ENCODE measurements around the gene TANC1. TPM values are rescaled to one million over a fixed set of nuclear protein-coding genes. Genes with fewer than 3 reads are reported as not detected.
"Not testable (repeated sequence)": the region's sequence is repeated elsewhere in the genome, so short reads cannot be mapped to it uniquely, and the experiment has no call there.

TANC1 gene
- total RNA-seq, 1 donor from 2014 or later = 62.7 TPM

GRCh38 chr2:159096302-159096855 is 127.9 kb downstream of the TANC1 start:
- ATAC-seq; intact Hi-C loops (cut with micrococcal nuclease); DNase-seq: not testable (repeated sequence)

GRCh38 chr2:159096901-159097300 is 128.5 kb downstream of the TANC1 start:
- no peak for DNase-seq
- intact Hi-C loops (cut with micrococcal nuclease) = no loop called here
- ATAC-seq = no peak

- ATAC-seq = no peak
- DNase-seq = no peak
- intact Hi-C loops (cut with micrococcal nuclease) = no loop called here
Measured at GRCh38 chr2:159098361-159098760, 129.9 kb downstream of the TANC1 start.

GRCh38 chr2:159098921-159099411 is 130.5 kb downstream of the TANC1 start:
- no peak for ATAC-seq
- DNase-seq = no peak
- intact Hi-C loops (cut with micrococcal nuclease) = no loop called here

- intact Hi-C loops (cut with micrococcal nuclease) = no loop called here
- peak; percentile 49 for ATAC-seq
- no peak for DNase-seq
Measured at GRCh38 chr2:159101755-159102489, 133.5 kb downstream of the TANC1 start.

GRCh38 chr2:159103411-159103810 is 135.0 kb downstream of the TANC1 start:
- ATAC-seq = no peak
- DNase-seq = no peak

GRCh38 chr2:159106109-159106508 is 137.7 kb downstream of the TANC1 start:
- intact Hi-C loops (cut with micrococcal nuclease) = no loop called here
- DNase-seq (no peak), ATAC-seq (no peak)

More at GRCh38 chr2:159103411-159103810, 135.0 kb downstream of the TANC1 start:
- intact Hi-C loops (cut with micrococcal nuclease) = no loop called here

- DNase-seq (peak; percentile 72), ATAC-seq (peak; percentile 79)
- intact Hi-C loops (cut with micrococcal nuclease) = no loop called here
Measured at GRCh38 chr2:159108181-159108893, 139.9 kb downstream of the TANC1 start.

GRCh38 chr2:159109517-159109916 is 141.1 kb downstream of the TANC1 start:
- DNase-seq = no peak
- intact Hi-C loops (cut with micrococcal nuclease) = no loop called here
- ATAC-seq = no peak

- DNase-seq (no peak), ATAC-seq (no peak)
- intact Hi-C loops (cut with micrococcal nuclease) = loop anchor here (10.0 kb wide), 1 partner anchor 146 kb away; the partner anchor contains the start of gene TANC1
Measured at GRCh38 chr2:159110784-159111183, 142.3 kb downstream of the TANC1 start.

- intact Hi-C loops (cut with micrococcal nuclease) = loop anchor here (10.0 kb wide), 1 partner anchor 147 kb away; the partner anchor contains the start of gene TANC1
- ATAC-seq (peak; percentile 79), DNase-seq (peak; percentile 56)
Measured at GRCh38 chr2:159111346-159111927, 143.0 kb downstream of the TANC1 start.

- no peak for ATAC-seq
- intact Hi-C loops (cut with micrococcal nuclease) = loop anchor here (5.0 to 10.0 kb wide), 2 partner anchors 150 to 218 kb away; partner anchors contain the start of gene TANC1
- no peak for DNase-seq
Measured at GRCh38 chr2:159114835-159115234, 146.4 kb downstream of the TANC1 start.

GRCh38 chr2:159116922-159117321 is 148.5 kb downstream of the TANC1 start:
- intact Hi-C loops (cut with micrococcal nuclease) = loop anchor here (5.0 to 10.0 kb wide), 2 partner anchors 152 to 220 kb away; partner anchors contain the start of gene TANC1
- ATAC-seq = no peak
- DNase-seq = no peak

- intact Hi-C loops (cut with micrococcal nuclease) = loop anchor here (5.0 to 10.0 kb wide), 2 partner anchors 153 to 220 kb away; partner anchors contain the start of gene TANC1
- no peak for DNase-seq
- no peak for ATAC-seq
Measured at GRCh38 chr2:159117658-159118057, 149.2 kb downstream of the TANC1 start.

- intact Hi-C loops (cut with micrococcal nuclease) = loop anchor here (5.0 to 10.0 kb wide), 2 partner anchors 153 to 221 kb away; partner anchors contain the start of gene TANC1
- DNase-seq = peak; percentile 91
- peak; percentile 85 for ATAC-seq
Measured at GRCh38 chr2:159118115-159118858, 149.8 kb downstream of the TANC1 start.

- intact Hi-C loops (cut with micrococcal nuclease) = loop anchor here (5.0 to 10.0 kb wide), 2 partner anchors 154 to 222 kb away; partner anchors contain the start of gene TANC1
- no peak for DNase-seq
- peak; percentile 31 for ATAC-seq
Measured at GRCh38 chr2:159118859-159119500, 150.5 kb downstream of the TANC1 start.

- ATAC-seq (peak; percentile 82), DNase-seq (peak; percentile 65)
- intact Hi-C loops (cut with micrococcal nuclease) = loop anchor here (5.0 to 10.0 kb wide), 2 partner anchors 155 to 222 kb away; partner anchors contain the start of gene TANC1
Measured at GRCh38 chr2:159119652-159120257, 151.3 kb downstream of the TANC1 start.

Data from left ventricle myocardium superior (tissue), 1 donor.